ENCODE measurements around the gene VWDE.

VWDE gene

GRCh38 chr7:12281038-12281437 lies 122.6 kb downstream of the VWDE start:
- DNase-seq: no peak

Measured in NCI-H1105 treated with DMSO at 0.1 percent for 48 hours (cell line).